GM10847 (cell line): ENCODE results near the gene POU5F1.

Experiments
- POLR2A ChIP-seq: IDR thresholded peaks from 2 replicates; pipeline ENCODE4 v1.6.1; 2011; ENCODE audit not compliant: insufficient read length; ENCODE audit errors: extremely low read depth

The POU5F1 gene

DNA sequence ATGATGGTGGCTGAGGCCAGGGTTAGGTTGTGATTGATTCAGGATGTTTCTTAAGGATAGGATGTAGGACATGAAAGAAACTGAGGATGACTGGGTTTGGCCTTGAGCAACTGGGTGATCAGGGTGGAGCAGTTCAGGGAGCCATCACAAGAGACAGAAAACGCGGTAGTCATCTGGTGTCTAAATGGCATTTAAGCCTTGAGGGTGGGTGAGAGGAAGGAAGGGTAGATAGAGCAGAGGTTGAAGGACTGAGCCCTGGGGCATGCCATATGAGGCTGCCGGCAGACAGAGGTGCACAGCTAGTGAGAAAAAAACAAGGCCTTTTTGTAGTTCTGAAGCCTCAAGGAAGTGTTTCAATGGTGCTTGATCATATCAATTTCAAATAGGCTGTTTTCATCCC lies 1.9 kb downstream of the POU5F1 start:
- no peak for TF ChIP-seq POLR2A

GRCh38 chr6:31165986-31166385 lies 4.5 kb downstream of the POU5F1 start:
- no peak for TF ChIP-seq POLR2A

DNA sequence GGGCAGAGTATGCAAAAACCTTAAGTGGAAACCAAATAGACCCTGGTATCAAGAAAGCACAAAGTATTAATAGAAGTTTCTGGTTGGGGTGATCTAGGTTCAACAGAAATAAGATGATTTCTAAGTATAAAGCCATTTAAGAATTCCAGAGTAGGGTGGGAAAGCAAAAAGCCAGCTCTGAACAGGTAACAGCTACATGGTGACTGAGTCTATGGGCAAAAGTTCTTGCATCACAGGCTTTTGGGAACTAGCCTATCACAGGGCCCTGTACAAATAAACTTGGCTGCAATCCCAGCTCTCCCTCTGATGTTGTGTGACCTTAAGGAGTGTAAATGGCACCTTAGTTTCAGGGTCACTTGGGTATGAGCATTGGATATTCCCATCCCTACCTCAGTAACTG lies 6.6 kb downstream of the POU5F1 start:
- TF ChIP-seq POLR2A = no peak

GRCh38 chr6:31162463-31163165 lies 7.9 kb downstream of the POU5F1 start:
- no peak for TF ChIP-seq POLR2A

- TF ChIP-seq POLR2A = no peak
These were observed 9.0 kb downstream of the POU5F1 start for GRCh38 chr6:31161216-31162126.

DNA sequence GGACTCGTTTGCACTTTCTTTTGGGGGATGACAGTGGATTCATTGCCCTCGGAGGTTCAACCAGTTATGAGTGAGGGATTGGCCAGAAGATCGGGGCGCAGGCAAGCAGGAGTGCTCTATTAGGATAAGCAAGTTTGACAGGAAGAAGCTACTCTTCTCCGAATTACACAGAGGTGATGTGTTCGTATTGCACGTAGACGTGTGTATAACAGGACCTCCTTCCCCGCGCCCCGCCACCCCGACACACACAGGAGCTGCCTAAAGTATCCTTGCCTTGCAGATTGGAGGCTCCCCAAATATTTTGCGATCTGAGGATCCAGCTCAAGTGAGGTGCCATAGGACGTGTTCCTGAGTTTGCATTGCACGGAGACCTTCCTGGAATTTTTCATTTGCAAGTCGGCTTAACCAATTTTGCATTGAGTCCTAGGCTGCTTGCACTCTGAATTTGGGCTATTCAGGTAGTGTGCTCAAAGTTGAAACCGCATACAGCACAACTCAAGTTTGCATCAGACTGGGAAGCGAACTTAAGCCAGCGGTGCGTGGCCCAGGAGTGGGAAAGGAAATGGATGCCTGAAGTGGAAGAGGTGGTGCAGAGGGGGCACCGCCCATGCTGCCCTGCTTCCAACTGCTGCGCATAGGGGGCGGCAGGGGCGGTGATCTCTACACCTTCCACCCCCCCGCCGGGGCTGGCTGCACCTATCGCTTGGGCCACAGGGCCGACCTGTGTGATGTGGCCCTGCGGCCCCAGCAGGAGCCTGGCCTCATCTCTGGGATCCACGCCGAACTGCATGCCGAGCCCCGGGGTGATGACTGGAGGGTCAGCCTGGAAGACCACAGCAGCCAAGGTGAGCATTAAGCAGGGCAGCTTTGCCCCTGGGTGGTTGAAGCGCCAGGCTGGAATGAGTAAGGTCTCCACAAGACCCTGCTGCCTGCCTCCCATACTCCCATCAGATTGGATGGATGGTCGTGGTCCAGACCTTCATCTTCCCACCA lies 11.3 kb downstream of the POU5F1 start:
- no peak for TF ChIP-seq POLR2A

GRCh38 chr6:31158140-31158862 lies 12.2 kb downstream of the POU5F1 start, which contains the start of gene TCF19:
Gene TCF19, plus strand, starts transcription at chr6:31158589. Its CDS starts 881 bp downstream, at chr6:31159470.
- TF ChIP-seq POLR2A = peak; percentile 23

DNA sequence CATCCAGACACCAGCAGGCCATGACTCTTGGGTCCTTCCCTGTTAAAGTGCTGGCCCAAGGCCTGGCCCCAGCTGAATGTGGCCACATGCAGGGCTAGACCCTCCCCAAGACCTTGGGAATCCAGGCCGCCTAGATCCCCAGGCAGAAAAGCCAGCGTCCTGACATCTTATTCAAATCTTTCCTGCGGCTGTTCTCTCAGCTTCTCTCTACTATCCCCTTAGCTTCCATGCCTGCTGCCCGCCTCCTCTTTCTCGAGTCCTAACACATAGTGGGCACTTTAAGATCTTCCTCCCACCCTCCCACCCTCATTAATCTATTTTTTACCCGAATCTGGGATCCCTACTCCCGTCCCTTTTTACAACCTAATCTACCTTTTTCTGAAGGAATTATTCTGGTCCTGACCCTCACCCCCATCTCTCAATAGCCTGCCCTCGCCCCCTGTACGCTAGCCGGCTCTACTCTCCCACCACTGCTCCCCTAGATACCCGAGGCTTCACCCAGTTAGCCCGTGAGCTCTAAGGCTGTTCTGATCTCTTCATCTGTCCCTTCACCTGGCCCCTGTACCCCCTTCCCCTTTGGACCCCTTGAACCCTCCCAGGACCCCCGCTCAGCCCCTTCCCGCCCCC lies 12.9 kb downstream of the POU5F1 start, which contains the start of gene CCHCR1:
Gene CCHCR1 (minus strand): TSS at position 290 of the 627 bp plus-strand sequence. CDS start 202 bp downstream, at position 88.
- TF ChIP-seq POLR2A = no peak

DNA sequence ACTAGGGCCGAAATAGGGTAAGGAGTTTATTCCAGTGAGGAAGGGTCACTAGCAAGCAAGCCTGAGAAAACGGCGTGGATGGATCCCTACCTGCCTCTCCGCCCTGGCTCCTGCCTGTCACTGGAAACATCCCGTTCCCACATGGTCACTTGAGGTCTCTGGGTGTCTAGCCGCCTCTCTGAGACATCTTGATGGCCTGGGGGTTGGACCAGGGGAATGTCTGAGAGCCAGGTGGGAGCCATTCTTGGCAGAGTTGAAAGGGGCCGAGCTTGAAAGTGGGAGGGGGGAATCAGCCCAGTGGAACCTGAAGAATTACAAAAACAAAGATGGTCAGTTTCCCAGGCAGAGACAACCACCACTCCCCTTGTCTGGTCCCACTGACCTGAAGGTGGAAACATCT lies 13.8 kb downstream of the POU5F1 start:
- no peak for TF ChIP-seq POLR2A

- no peak for TF ChIP-seq POLR2A
These were observed 16.0 kb downstream of the POU5F1 start for GRCh38 chr6:31154436-31154835.

DNA sequence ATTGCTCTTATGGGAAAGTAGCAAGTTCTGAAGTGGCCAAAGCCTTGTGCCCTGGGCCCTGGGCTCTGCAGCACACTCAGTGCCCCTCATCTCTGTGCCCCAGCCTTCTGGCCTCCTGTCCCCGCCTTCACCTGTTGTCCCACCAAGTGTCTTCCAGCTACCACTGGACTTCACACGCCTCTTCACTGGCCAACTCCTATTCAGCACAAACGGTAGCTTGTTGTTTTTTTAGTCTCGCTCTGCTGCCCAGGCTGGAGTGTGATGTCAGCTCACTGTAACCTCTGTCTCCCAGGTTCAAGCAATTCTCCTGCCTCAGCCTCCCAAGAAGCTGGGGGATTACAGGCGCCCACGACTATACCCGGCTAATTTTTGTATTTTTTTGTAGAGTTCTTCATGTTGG lies 17.7 kb downstream of the POU5F1 start:
- no peak for TF ChIP-seq POLR2A

GRCh38 chr6:31149827-31150447 lies 20.5 kb downstream of the POU5F1 start:
- TF ChIP-seq POLR2A = no peak

DNA sequence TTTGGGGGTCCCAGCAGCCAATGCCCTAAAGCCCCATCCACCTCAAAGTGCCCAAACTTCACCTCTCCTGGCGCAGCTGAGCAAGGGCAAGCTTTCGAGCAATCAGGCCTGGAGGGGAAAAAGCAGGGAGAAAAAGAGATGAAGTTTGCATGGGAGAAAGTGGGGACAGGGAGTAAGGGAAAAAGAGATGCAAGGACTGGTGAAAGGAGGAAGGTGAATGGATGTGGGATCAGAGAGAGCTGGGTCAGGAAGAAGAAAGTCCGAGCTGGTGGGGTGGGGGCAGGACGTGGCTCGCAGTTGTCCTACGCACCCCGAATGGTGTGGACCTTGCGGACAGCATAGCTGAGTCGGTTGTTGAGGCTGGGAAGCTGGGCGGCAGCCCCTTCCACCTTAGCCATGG lies 25.1 kb downstream of the POU5F1 start:
- no peak for TF ChIP-seq POLR2A
